HEK293 (cell line): Measurements from ENCODE around the gene SPEG.
A peak's percentile ranks its signal among the peaks of the same experiment; 100 is the strongest.

ENCODE experiments used
- CTCF ChIA-PET: fragments of 350-600 bp; formaldehyde crosslinking; extraction: SDS; loops from one replicate; lab custom pipeline; 2021; ENCODE audit warnings: antibody characterized with exemption; lab: Yijun Ruan, JAX
- POLR2A ChIA-PET: fragments of 300-600 bp; formaldehyde crosslinking; extraction: SDS; loops from one replicate; lab custom pipeline; 2020; ENCODE audit warnings: antibody characterized with exemption, inconsistent platforms; lab: Yijun Ruan, JAX
- H3K27ac ChIP-seq: fragments of 200-500 bp; sonication (Bioruptor generic); 2 replicates; pipeline ENCODE4 v1.5.1; 2014; ENCODE audit warnings: low read depth, low read length, control low read depth, inconsistent platforms; ENCODE audit errors: extremely low read depth
- H3K36me3 ChIP-seq, 2 experiments: fragments of 200-500 bp in 1 of 2; sonication (Bioruptor generic) in 1 of 2; 1 replicate in 1 of 2; 2 replicates in 1 of 2; pipeline ENCODE4 v1.5.1; 2014 to 2017; ENCODE audit warnings: inconsistent platforms in 2 of 2, low read length in 2 of 2; ENCODE audit not compliant: control insufficient read depth in 2 of 2, insufficient read depth in 1 of 2
- H3K4me1 ChIP-seq: fragments of 200-500 bp; sonication (Bioruptor generic); 2 replicates; pipeline ENCODE4 v1.5.1; 2014; ENCODE audit warnings: mild to moderate bottlenecking, low read length, inconsistent platforms; ENCODE audit not compliant: control insufficient read depth, insufficient read depth
- H3K4me3 ChIP-seq: 2 replicates; pipeline ENCODE4 v1.5.1; 2011; ENCODE audit warnings: low read depth, mild to moderate bottlenecking, control low read depth, low read length, moderate library complexity
- H3K9me3 ChIP-seq: fragments of 200-500 bp; sonication (Bioruptor generic); 2 replicates; pipeline ENCODE4 v1.5.1; 2014; ENCODE audit warnings: low read depth, low read length, inconsistent platforms; ENCODE audit not compliant: control insufficient read depth, insufficient read depth
- CTCF ChIP-seq: fragments of 450-650 bp; formaldehyde crosslinking; IDR thresholded peaks from 2 replicates; pipeline ENCODE4 v1.5.1; 2016; ENCODE audit warnings: missing biosample characterization, missing genetic modification characterization
- IKZF3 ChIP-seq: fragments of 450-650 bp; IDR thresholded peaks from 2 replicates; pipeline ENCODE4 v1.5.0; 2018; ENCODE audit warnings: missing biosample characterization, mild to moderate bottlenecking, missing genetic modification characterization, moderate library complexity
- KLF10 ChIP-seq: fragments of 450-650 bp; IDR thresholded peaks from 2 replicates; pipeline ENCODE4 v1.5.1; 2018; ENCODE audit warnings: missing biosample characterization, mild to moderate bottlenecking, missing genetic modification characterization
- KLF16 ChIP-seq: fragments of 450-650 bp; formaldehyde crosslinking; IDR thresholded peaks from 2 replicates; pipeline ENCODE4 v1.5.1; 2017; ENCODE audit warnings: missing biosample characterization, missing genetic modification characterization
- KLF17 ChIP-seq: fragments of 450-650 bp; formaldehyde crosslinking; IDR thresholded peaks from 2 replicates; pipeline ENCODE4 v1.5.1; 2016; ENCODE audit warnings: missing biosample characterization, missing genetic modification characterization
- KLF7 ChIP-seq: fragments of 450-650 bp; formaldehyde crosslinking; IDR thresholded peaks from 2 replicates; pipeline ENCODE4 v1.5.1; 2016; ENCODE audit warnings: missing biosample characterization, missing genetic modification characterization, borderline replicate concordance
- KLF9 ChIP-seq: fragments of 450-650 bp; formaldehyde crosslinking; IDR thresholded peaks from 2 replicates; pipeline ENCODE4 v1.5.1; 2016; ENCODE audit warnings: missing biosample characterization, missing genetic modification characterization, low read depth
- OSR2 ChIP-seq: fragments of 450-650 bp; formaldehyde crosslinking; IDR thresholded peaks from 2 replicates; pipeline ENCODE4 v1.5.1; 2016; ENCODE audit warnings: missing biosample characterization, missing genetic modification characterization
- REPIN1 ChIP-seq: fragments of 450-650 bp; formaldehyde crosslinking; IDR thresholded peaks from 2 replicates; pipeline ENCODE4 v1.5.1; 2017; ENCODE audit warnings: missing biosample characterization, missing genetic modification characterization, low read depth
- ZFHX2 ChIP-seq: fragments of 450-650 bp; formaldehyde crosslinking; conservative IDR thresholded peaks from 2 replicates; pipeline ENCODE4 v1.5.1; 2016; ENCODE audit warnings: missing biosample characterization, missing genetic modification characterization
- ZNF341 ChIP-seq: fragments of 450-650 bp; formaldehyde crosslinking; IDR thresholded peaks from 2 replicates; pipeline ENCODE4; 2016; ENCODE audit warnings: low read depth, missing biosample characterization, missing genetic modification characterization
- ZNF366 ChIP-seq: fragments of 450-650 bp; formaldehyde crosslinking; conservative IDR thresholded peaks from 2 replicates; pipeline ENCODE4 v1.5.1; 2016; ENCODE audit warnings: missing biosample characterization, missing genetic modification characterization
- ZNF404 ChIP-seq: fragments of 450-650 bp; formaldehyde crosslinking; IDR thresholded peaks from 2 replicates; pipeline ENCODE4 v1.5.1; 2017; ENCODE audit warnings: missing biosample characterization, missing genetic modification characterization
- ZNF423 ChIP-seq: fragments of 450-650 bp; formaldehyde crosslinking; IDR thresholded peaks from 2 replicates; pipeline ENCODE4 v1.5.1; 2016; ENCODE audit warnings: missing biosample characterization, missing genetic modification characterization
- ZNF48 ChIP-seq: fragments of 450-650 bp; formaldehyde crosslinking; IDR thresholded peaks from 2 replicates; pipeline ENCODE4 v1.5.1; 2016; ENCODE audit warnings: missing biosample characterization, missing genetic modification characterization
- ZNF629 ChIP-seq: fragments of 450-650 bp; formaldehyde crosslinking; IDR thresholded peaks from 2 replicates; pipeline ENCODE4 v1.5.1; 2017; ENCODE audit warnings: missing biosample characterization, missing genetic modification characterization
- ZNF830 ChIP-seq: fragments of 450-650 bp; IDR thresholded peaks from 2 replicates; pipeline ENCODE4 v1.5.0; 2018; ENCODE audit warnings: missing biosample characterization, missing genetic modification characterization, low read depth, mild to moderate bottlenecking, moderate library complexity
- TF ChIP-seq, protein P1 (sequence below): fragments of 450-650 bp; formaldehyde crosslinking; IDR thresholded peaks from 2 replicates; pipeline ENCODE4 v1.5.1; 2016; ENCODE audit warnings: missing biosample characterization, missing genetic modification characterization
- TF ChIP-seq, protein P2 (sequence below): fragments of 450-650 bp; formaldehyde crosslinking; IDR thresholded peaks from 2 replicates; pipeline ENCODE4 v1.5.1; 2016; ENCODE audit warnings: missing biosample characterization, missing genetic modification characterization
- TF ChIP-seq, protein P3 (sequence below): fragments of 450-650 bp; formaldehyde crosslinking; IDR thresholded peaks from 2 replicates; pipeline ENCODE4 v1.5.1; 2016; ENCODE audit warnings: missing biosample characterization, missing genetic modification characterization

SPEG gene

GRCh38 chr2:219520079-219520478 is 85.4 kb downstream of the SPEG start:
- Histone ChIP-seq H3K27ac (no peak overlapping the region), H3K4me1 (peaks cover 7% of the 10 kb centered on the region), H3K4me3 (no peak overlapping the region), H3K36me3 (no peaks in the 10 kb centered on the region), H3K9me3 (no peaks in the 10 kb centered on the region)
- CTCF ChIA-PET: interaction anchor here (0.6 to 5.9 kb wide), 16 partner anchors 7 to 132 kb away, joined by 3 to 61 read pairs (median 8); partner anchors contain the start of genes DNPEP and GMPPA
- TF ChIP-seq REPIN1 (tag by site-specific recombination) (no peak), KLF17 (tag by site-specific recombination) (peak; percentile 90)
- POLR2A ChIA-PET: interaction anchor here (1.4 kb wide), 1 partner anchor 21 kb away, joined by 4 read pairs; the partner anchor contains the start of gene GMPPA

DNA sequence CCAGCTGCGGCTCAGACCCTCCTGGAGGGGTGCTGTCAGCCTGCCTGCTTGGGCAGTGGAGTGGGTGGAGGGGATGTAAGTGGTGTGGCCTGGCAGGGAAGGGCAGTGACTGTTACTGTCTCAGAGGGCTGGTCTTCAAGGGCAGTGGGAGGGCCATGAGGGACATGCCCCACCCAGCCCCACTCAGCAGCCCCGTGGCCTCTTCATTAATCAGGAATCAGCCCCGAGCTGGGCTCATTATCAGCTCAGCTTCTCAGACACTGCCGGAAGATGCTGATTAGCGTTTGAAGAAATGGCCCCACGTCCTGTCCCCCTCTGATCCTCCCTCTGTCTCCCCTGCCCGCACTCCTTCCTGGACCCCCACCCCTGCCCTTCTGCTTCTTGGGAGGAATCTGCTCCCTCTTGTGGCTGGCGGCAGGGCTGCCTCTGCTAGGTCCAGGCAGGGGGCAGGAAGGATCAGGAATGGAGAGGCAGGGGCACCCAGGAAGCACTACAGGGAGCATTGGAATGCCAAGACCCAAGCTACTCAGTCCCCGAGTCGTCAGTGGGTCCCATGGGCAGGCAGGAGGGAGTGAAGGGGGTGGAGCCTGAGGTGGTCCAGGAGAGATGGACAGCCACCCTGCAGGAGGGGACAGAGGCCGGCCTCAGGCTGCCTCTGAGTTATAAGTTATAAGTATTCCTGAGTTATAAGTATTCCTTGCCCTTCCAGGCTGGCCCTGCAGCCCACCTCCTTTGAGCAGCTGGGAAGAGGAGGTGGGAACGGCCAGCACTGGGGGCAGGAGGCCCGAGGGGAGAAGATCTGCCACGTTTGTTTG is 86.6 kb downstream of the SPEG start:
- Histone ChIP-seq H3K4me3 (no peak overlapping the region), H3K4me1 (peaks cover 7% of the 10 kb centered on the region), H3K9me3 (no peaks in the 10 kb centered on the region), H3K27ac (no peak overlapping the region), H3K36me3 (no peaks in the 10 kb centered on the region)
- ChIA-PET CTCF (interaction anchor here (0.6 to 5.9 kb wide), 21 partner anchors 9 to 244 kb away, joined by 3 to 61 read pairs (median 4); partner anchors contain the start of genes DNPEP and GMPPA), POLR2A (interaction anchor here (1.1 to 1.8 kb wide), 3 partner anchors 11 to 23 kb away, joined by 3 to 8 read pairs (median 4); partner anchors contain the start of gene GMPPA)
- TF ChIP-seq, protein P1, sequence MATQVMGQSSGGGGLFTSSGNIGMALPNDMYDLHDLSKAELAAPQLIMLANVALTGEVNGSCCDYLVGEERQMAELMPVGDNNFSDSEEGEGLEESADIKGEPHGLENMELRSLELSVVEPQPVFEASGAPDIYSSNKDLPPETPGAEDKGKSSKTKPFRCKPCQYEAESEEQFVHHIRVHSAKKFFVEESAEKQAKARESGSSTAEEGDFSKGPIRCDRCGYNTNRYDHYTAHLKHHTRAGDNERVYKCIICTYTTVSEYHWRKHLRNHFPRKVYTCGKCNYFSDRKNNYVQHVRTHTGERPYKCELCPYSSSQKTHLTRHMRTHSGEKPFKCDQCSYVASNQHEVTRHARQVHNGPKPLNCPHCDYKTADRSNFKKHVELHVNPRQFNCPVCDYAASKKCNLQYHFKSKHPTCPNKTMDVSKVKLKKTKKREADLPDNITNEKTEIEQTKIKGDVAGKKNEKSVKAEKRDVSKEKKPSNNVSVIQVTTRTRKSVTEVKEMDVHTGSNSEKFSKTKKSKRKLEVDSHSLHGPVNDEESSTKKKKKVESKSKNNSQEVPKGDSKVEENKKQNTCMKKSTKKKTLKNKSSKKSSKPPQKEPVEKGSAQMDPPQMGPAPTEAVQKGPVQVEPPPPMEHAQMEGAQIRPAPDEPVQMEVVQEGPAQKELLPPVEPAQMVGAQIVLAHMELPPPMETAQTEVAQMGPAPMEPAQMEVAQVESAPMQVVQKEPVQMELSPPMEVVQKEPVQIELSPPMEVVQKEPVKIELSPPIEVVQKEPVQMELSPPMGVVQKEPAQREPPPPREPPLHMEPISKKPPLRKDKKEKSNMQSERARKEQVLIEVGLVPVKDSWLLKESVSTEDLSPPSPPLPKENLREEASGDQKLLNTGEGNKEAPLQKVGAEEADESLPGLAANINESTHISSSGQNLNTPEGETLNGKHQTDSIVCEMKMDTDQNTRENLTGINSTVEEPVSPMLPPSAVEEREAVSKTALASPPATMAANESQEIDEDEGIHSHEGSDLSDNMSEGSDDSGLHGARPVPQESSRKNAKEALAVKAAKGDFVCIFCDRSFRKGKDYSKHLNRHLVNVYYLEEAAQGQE (tag by site-specific recombination): no peak
- TF ChIP-seq ZNF48 (tag by site-specific recombination): no peak
- no peak for TF ChIP-seq KLF16
- 0 out of 2 replicates have a peak, but pooled peaks have one; percentile 23 for TF ChIP-seq ZNF423
- TF ChIP-seq CTCF (tag by site-specific recombination): peak; percentile 85
- TF ChIP-seq KLF9 (tag by site-specific recombination): no peak
- 0 out of 2 replicates have a peak, but pooled peaks have one; percentile 10 for TF ChIP-seq ZNF341 (tag by site-specific recombination)
- no peak for TF ChIP-seq OSR2 (tag by site-specific recombination)
- no peak for TF ChIP-seq KLF7
- TF ChIP-seq, protein P2, sequence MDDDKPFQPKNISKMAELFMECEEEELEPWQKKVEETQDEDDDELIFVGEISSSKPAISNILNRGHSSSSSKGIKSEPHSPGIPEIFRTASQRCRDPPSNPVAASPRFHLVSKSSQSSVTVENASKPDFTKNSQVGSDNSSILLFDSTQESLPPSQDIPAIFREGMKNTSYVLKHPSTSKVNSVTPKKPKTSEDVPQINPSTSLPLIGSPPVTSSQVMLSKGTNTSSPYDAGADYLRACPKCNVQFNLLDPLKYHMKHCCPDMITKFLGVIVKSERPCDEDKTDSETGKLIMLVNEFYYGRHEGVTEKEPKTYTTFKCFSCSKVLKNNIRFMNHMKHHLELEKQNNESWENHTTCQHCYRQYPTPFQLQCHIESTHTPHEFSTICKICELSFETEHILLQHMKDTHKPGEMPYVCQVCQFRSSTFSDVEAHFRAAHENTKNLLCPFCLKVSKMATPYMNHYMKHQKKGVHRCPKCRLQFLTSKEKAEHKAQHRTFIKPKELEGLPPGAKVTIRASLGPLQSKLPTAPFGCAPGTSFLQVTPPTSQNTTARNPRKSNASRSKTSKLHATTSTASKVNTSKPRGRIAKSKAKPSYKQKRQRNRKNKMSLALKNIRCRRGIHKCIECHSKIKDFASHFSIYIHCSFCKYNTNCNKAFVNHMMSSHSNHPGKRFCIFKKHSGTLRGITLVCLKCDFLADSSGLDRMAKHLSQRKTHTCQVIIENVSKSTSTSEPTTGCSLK (tag by site-specific recombination): no peak
- TF ChIP-seq ZNF830: no peak
- TF ChIP-seq KLF10: no peak
- TF ChIP-seq ZNF629: no peak
- no peak for TF ChIP-seq ZNF366 (tag by site-specific recombination)
- TF ChIP-seq ZFHX2 (tag by site-specific recombination): 0 out of 2 replicates have a peak, but pooled peaks have one; percentile 5
- TF ChIP-seq, protein P3, sequence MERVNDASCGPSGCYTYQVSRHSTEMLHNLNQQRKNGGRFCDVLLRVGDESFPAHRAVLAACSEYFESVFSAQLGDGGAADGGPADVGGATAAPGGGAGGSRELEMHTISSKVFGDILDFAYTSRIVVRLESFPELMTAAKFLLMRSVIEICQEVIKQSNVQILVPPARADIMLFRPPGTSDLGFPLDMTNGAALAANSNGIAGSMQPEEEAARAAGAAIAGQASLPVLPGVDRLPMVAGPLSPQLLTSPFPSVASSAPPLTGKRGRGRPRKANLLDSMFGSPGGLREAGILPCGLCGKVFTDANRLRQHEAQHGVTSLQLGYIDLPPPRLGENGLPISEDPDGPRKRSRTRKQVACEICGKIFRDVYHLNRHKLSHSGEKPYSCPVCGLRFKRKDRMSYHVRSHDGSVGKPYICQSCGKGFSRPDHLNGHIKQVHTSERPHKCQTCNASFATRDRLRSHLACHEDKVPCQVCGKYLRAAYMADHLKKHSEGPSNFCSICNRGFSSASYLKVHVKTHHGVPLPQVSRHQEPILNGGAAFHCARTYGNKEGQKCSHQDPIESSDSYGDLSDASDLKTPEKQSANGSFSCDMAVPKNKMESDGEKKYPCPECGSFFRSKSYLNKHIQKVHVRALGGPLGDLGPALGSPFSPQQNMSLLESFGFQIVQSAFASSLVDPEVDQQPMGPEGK: peak; percentile 44
- no peak for TF ChIP-seq IKZF3 (tag by site-specific recombination)
- no peak for TF ChIP-seq ZNF404 (tag by site-specific recombination)
